ENCODE data around the gene CDH22. TPM values are rescaled to one million over a fixed set of nuclear protein-coding genes. Genes with fewer than 3 reads are reported as not detected.

The CDH22 gene
- polyA plus RNA-seq, 1 donor from 2014 or later = 2.1 TPM

- no peak overlapping the region for H3K9ac ChIP-seq (ENCODE audit: low read length)
- H3K79me2 ChIP-seq (replicated peaks; ENCODE audit: insufficient read depth, low read length) = no peaks in the 10 kb centered on the region
- H2AFZ ChIP-seq (ENCODE audit: low read depth, low read length) = no peak overlapping the region
- no peaks in the 10 kb centered on the region for H4K20me1 ChIP-seq (ENCODE audit: insufficient read depth)
- H3K9me2 ChIP-seq (ENCODE audit: insufficient read depth, low read length) = no peaks in the 10 kb centered on the region
- TF ChIP-seq CTCF (IDR thresholded peaks at IDR 0.05; ENCODE audit: poor library complexity, severe bottlenecking) (no peak), EZH2 (IDR thresholded peaks at IDR 0.05; ENCODE audit: borderline replicate concordance, insufficient read depth, low read length, poor library complexity, severe bottlenecking) (no peak), POLR2AphosphoS5 (IDR thresholded peaks at IDR 0.05) (no peak), TAF1 (IDR thresholded peaks at IDR 0.05; ENCODE audit: low read depth) (no peak), RAD21 (conservative IDR thresholded peaks at IDR 0.05) (no peak), MXI1 (conservative IDR thresholded peaks at IDR 0.05; ENCODE audit: poor library complexity, severe bottlenecking) (no peak), SMC3 (conservative IDR thresholded peaks at IDR 0.05; ENCODE audit: poor library complexity) (no peak), REST (IDR thresholded peaks at IDR 0.05; ENCODE audit: borderline replicate concordance) (no peak), EP300 (conservative IDR thresholded peaks at IDR 0.05; ENCODE audit: poor library complexity, severe bottlenecking) (no peak)
- H3K9me3 ChIP-seq (ENCODE audit: low read length) = no peaks in the 10 kb centered on the region
- no peaks in the 10 kb centered on the region for H3K27me3 ChIP-seq (ENCODE audit: insufficient read depth, low read depth, low read length)
- H3K4me2 ChIP-seq (ENCODE audit: low read length) = no peak overlapping the region
- no peak overlapping the region for H3K27ac ChIP-seq (ENCODE audit: low read length)
- no peaks in the 10 kb centered on the region for H3F3A ChIP-seq (ENCODE audit: insufficient read depth, low read length, poor library complexity, severe bottlenecking)
- no peak overlapping the region for H3K4me3 ChIP-seq (ENCODE audit: low read length)
- H3K36me3 ChIP-seq (ENCODE audit: insufficient read depth, low read length) = no peaks in the 10 kb centered on the region
Measured at GRCh38 chr20:46159101-46159897, 149.0 kb downstream of the CDH22 start.

GRCh38 chr20:46158476-46158987, 149.8 kb downstream of the CDH22 start:
- Histone ChIP-seq H3K79me2 (replicated peaks; ENCODE audit: insufficient read depth, low read length) (no peaks in the 10 kb centered on the region), H3K9me3 (ENCODE audit: low read length) (no peaks in the 10 kb centered on the region), H2AFZ (ENCODE audit: low read depth, low read length) (no peak overlapping the region), H3K4me2 (ENCODE audit: low read length) (no peak overlapping the region), H3K27ac (ENCODE audit: low read length) (no peak overlapping the region), H3F3A (ENCODE audit: insufficient read depth, low read length, poor library complexity, severe bottlenecking) (no peaks in the 10 kb centered on the region), H3K4me3 (ENCODE audit: low read length) (no peak overlapping the region), H3K36me3 (ENCODE audit: insufficient read depth, low read length) (no peaks in the 10 kb centered on the region), H4K20me1 (ENCODE audit: insufficient read depth) (no peaks in the 10 kb centered on the region), H3K27me3 (ENCODE audit: insufficient read depth, low read depth, low read length) (no peaks in the 10 kb centered on the region), H3K9me2 (ENCODE audit: insufficient read depth, low read length) (no peaks in the 10 kb centered on the region), H3K9ac (ENCODE audit: low read length) (no peak overlapping the region)
- TF ChIP-seq REST (IDR thresholded peaks at IDR 0.05; ENCODE audit: borderline replicate concordance) (no peak), EP300 (conservative IDR thresholded peaks at IDR 0.05; ENCODE audit: poor library complexity, severe bottlenecking) (no peak), EZH2 (IDR thresholded peaks at IDR 0.05; ENCODE audit: borderline replicate concordance, insufficient read depth, low read length, poor library complexity, severe bottlenecking) (no peak), TAF1 (IDR thresholded peaks at IDR 0.05; ENCODE audit: low read depth) (no peak), RAD21 (conservative IDR thresholded peaks at IDR 0.05) (no peak), MXI1 (conservative IDR thresholded peaks at IDR 0.05; ENCODE audit: poor library complexity, severe bottlenecking) (no peak), POLR2AphosphoS5 (IDR thresholded peaks at IDR 0.05) (no peak), SMC3 (conservative IDR thresholded peaks at IDR 0.05; ENCODE audit: poor library complexity) (no peak), CTCF (IDR thresholded peaks at IDR 0.05; ENCODE audit: poor library complexity, severe bottlenecking) (no peak)

Measured in neural cell (in vitro differentiated cells).